Neutrophil (primary cell): ENCODE data around the gene HDLBP.

Source experiments
- H3K27ac ChIP-seq: fragments of 200-600 bp; sonication (generic); 2 replicates; pipeline ENCODE4 v1.5.1; 2016; ENCODE audit warnings: mild to moderate bottlenecking, moderate library complexity
- H3K27me3 ChIP-seq: fragments of 200-600 bp; sonication (generic); 2 replicates; pipeline ENCODE4 v1.6.0; 2016; ENCODE audit warnings: mild to moderate bottlenecking
- H3K36me3 ChIP-seq: fragments of 200-600 bp; sonication (generic); 2 replicates; pipeline ENCODE4 v1.5.1; 2017
- H3K4me1 ChIP-seq, 2 experiments: fragments of 200-600 bp in 1 of 2; sonication (generic) in 1 of 2; 1 replicate in 1 of 2; 2 replicates in 1 of 2; pipeline versions ENCODE4 v1.5.1 to v1.6.1; 2013 to 2016; ENCODE audit warnings: low read depth in 1 of 2, low read length in 1 of 2, mild to moderate bottlenecking in 1 of 2, moderate library complexity in 1 of 2; ENCODE audit not compliant: control insufficient read depth in 1 of 2, insufficient read depth in 1 of 2
- H3K4me3 ChIP-seq, 2 experiments: fragments of 200-600 bp in 1 of 2; sonication (generic) in 1 of 2; 1 replicate in 1 of 2; 2 replicates in 1 of 2; pipeline ENCODE4 v1.5.1; 2013 to 2016; ENCODE audit warnings: low read depth in 1 of 2, low read length in 1 of 2, mild to moderate bottlenecking in 1 of 2, moderate library complexity in 1 of 2
- H3K9me3 ChIP-seq: fragments of 200-600 bp; sonication (generic); 2 replicates; pipeline ENCODE4 v1.5.1; 2016
- CTCF ChIP-seq: fragments of 200-600 bp; sonication (generic); IDR thresholded peaks from 2 replicates; pipeline ENCODE4 v1.5.1; 2016; ENCODE audit warnings: antibody characterized with exemption

Gene HDLBP

GRCh38 chr2:241240320-241241004 lies 75.0 kb downstream of the HDLBP start:
- Histone ChIP-seq H3K4me3 (no peak overlapping the region), H3K4me1 (no peaks in the 10 kb centered on the region), H3K27ac (no peak overlapping the region), H3K27me3 (no peaks in the 10 kb centered on the region), H3K9me3 (no peaks in the 10 kb centered on the region), H3K36me3 (peaks cover 97% of the 10 kb centered on the region)
- TF ChIP-seq CTCF = no peak

- Histone ChIP-seq H3K4me1 (no peaks in the 10 kb centered on the region), H3K27me3 (no peaks in the 10 kb centered on the region), H3K4me3 (no peak overlapping the region), H3K27ac (no peak overlapping the region), H3K36me3 (peaks cover 97% of the 10 kb centered on the region), H3K9me3 (no peaks in the 10 kb centered on the region)
- no peak for TF ChIP-seq CTCF
These were observed 75.8 kb downstream of the HDLBP start for GRCh38 chr2:241239552-241240202.

GRCh38 chr2:241238693-241239198 lies 76.7 kb downstream of the HDLBP start:
- Histone ChIP-seq H3K4me1 (no peaks in the 10 kb centered on the region), H3K36me3 (peaks cover 97% of the 10 kb centered on the region), H3K27ac (no peak overlapping the region), H3K9me3 (no peaks in the 10 kb centered on the region), H3K4me3 (no peak overlapping the region), H3K27me3 (no peaks in the 10 kb centered on the region)
- TF ChIP-seq CTCF = no peak

GRCh38 chr2:241237949-241238371 lies 77.5 kb downstream of the HDLBP start:
- no peak for TF ChIP-seq CTCF

GRCh38 chr2:241237047-241237446 lies 78.4 kb downstream of the HDLBP start:
- peaks cover 97% of the 10 kb centered on the region for H3K36me3 ChIP-seq
- no peaks in the 10 kb centered on the region for H3K4me1 ChIP-seq
- no peaks in the 10 kb centered on the region for H3K27me3 ChIP-seq
- H3K4me3 ChIP-seq = no peak overlapping the region
- TF ChIP-seq CTCF = no peak
- H3K9me3 ChIP-seq = no peaks in the 10 kb centered on the region
- no peak overlapping the region for H3K27ac ChIP-seq

More at GRCh38 chr2:241237949-241238371, 77.5 kb downstream of the HDLBP start:
- H3K27me3 ChIP-seq = no peaks in the 10 kb centered on the region
- H3K4me1 ChIP-seq = no peaks in the 10 kb centered on the region
- no peak overlapping the region for H3K27ac ChIP-seq
- H3K9me3 ChIP-seq = no peaks in the 10 kb centered on the region
- peaks cover 97% of the 10 kb centered on the region for H3K36me3 ChIP-seq
- no peak overlapping the region for H3K4me3 ChIP-seq
